GM12865 (cell line): ENCODE data around the gene UGT1A5.

Experiments
- DNase-seq: peaks from one replicate; pipeline ENCODE4 v3.0.0; 2010; ENCODE audit warnings: low read depth
- H3K4me3 ChIP-seq: 2 replicates; pipeline ENCODE4 v1.5.1; 2011; ENCODE audit warnings: mild to moderate bottlenecking, low read depth, low read length, control low read depth
- TF ChIP-seq, protein P1 (sequence below): IDR thresholded peaks from 2 replicates; pipeline ENCODE4 v1.5.1; 2011; ENCODE audit warnings: low read length, control low read depth, low read depth, inconsistent platforms; ENCODE audit not compliant: insufficient read depth; ENCODE audit errors: missing control alignments

UGT1A5 gene

DNA sequence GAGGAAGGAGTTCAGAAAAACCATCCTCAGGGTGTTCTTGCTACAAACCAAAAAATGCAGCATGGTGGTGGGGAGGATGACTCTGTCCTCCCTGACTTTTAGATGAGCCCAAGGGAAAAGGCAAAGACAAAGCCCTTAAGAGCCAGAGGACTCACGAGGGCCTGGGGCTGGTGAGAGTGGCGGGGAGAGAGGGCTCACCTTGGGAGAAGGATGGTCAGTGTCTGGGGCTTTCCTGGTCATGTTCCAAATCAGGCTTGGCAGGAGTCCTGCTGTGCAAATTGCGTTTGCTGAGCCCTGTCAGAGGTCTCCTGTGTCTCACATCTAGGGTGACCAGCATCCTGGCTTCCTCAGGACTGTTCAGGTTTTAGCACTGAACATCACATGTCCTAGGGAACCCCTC is 52.1 kb downstream of the UGT1A5 start:
- no peak overlapping the region for H3K4me3 ChIP-seq
- TF ChIP-seq, protein P1, sequence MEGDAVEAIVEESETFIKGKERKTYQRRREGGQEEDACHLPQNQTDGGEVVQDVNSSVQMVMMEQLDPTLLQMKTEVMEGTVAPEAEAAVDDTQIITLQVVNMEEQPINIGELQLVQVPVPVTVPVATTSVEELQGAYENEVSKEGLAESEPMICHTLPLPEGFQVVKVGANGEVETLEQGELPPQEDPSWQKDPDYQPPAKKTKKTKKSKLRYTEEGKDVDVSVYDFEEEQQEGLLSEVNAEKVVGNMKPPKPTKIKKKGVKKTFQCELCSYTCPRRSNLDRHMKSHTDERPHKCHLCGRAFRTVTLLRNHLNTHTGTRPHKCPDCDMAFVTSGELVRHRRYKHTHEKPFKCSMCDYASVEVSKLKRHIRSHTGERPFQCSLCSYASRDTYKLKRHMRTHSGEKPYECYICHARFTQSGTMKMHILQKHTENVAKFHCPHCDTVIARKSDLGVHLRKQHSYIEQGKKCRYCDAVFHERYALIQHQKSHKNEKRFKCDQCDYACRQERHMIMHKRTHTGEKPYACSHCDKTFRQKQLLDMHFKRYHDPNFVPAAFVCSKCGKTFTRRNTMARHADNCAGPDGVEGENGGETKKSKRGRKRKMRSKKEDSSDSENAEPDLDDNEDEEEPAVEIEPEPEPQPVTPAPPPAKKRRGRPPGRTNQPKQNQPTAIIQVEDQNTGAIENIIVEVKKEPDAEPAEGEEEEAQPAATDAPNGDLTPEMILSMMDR, result no peak
- DNase-seq, result no peak

DNA sequence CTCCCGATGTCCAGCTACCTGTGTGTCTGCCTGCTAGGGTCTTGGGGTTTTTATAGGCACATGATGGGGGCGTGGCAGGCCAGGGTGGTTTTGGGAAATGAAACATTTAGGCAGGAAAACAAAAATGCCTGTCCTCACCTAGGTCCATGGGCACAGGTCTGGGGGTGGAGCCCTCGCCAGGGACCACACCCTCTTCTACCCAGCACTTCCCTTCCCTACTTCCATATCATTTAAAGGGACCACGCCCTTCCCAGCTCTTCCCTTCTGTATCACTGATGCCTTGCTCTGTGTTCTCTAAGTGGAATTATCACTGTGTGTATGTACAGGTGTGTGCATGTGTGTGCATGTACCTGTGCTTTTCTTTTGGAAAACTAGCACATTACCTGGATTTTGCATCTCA is 53.7 kb downstream of the UGT1A5 start:
- H3K4me3 ChIP-seq, result no peak overlapping the region
- TF ChIP-seq, protein P1, result no peak
- DNase-seq, result no peak

DNA sequence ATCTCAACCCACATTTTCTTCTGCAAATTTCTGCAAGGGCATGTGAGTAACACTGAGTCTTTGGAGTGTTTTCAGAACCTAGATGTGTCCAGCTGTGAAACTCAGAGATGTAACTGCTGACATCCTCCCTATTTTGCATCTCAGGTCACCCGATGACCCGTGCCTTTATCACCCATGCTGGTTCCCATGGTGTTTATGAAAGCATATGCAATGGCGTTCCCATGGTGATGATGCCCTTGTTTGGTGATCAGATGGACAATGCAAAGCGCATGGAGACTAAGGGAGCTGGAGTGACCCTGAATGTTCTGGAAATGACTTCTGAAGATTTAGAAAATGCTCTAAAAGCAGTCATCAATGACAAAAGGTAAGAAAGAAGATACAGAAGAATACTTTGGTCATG is 55.4 kb downstream of the UGT1A5 start:
- TF ChIP-seq, protein P1, result no peak
- no peak overlapping the region for H3K4me3 ChIP-seq
- no peak for DNase-seq

DNA sequence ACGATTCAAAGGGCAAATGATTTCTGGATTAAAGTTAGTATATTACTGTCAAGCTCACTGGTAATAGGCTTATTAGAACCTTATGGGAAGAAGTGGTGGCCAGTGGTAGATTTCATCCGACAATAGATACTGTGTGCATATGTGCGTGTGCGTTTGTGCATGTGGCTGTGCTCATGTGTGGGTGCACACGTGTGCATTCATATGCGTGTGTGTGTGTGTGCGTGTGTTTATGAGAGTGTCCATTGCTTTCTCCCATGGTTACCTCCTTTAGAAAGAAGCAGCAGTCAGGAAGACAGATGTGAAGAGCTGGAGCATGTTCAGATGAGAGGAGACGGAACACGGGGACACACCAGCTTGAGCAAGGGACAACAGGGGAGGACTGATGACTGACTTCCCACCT is 56.6 kb downstream of the UGT1A5 start:
- TF ChIP-seq, protein P1, result no peak
- H3K4me3 ChIP-seq, result no peak overlapping the region
- DNase-seq, result no peak

DNA sequence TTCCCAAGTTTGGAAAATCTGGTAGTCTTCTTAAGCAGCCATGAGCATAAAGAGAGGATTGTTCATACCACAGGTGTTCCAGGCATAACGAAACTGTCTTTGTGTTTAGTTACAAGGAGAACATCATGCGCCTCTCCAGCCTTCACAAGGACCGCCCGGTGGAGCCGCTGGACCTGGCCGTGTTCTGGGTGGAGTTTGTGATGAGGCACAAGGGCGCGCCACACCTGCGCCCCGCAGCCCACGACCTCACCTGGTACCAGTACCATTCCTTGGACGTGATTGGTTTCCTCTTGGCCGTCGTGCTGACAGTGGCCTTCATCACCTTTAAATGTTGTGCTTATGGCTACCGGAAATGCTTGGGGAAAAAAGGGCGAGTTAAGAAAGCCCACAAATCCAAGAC is 59.4 kb downstream of the UGT1A5 start:
- TF ChIP-seq, protein P1, result no peak
- no peak overlapping the region for H3K4me3 ChIP-seq
- DNase-seq, result no peak

DNA sequence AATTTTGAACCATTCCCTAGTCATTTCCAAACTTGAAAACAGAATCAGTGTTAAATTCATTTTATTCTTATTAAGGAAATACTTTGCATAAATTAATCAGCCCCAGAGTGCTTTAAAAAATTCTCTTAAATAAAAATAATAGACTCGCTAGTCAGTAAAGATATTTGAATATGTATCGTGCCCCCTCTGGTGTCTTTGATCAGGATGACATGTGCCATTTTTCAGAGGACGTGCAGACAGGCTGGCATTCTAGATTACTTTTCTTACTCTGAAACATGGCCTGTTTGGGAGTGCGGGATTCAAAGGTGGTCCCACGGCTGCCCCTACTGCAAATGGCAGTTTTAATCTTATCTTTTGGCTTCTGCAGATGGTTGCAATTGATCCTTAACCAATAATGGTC is 59.9 kb downstream of the UGT1A5 start:
- H3K4me3 ChIP-seq, result no peak overlapping the region
- no peak for DNase-seq
- TF ChIP-seq, protein P1, result no peak

DNA sequence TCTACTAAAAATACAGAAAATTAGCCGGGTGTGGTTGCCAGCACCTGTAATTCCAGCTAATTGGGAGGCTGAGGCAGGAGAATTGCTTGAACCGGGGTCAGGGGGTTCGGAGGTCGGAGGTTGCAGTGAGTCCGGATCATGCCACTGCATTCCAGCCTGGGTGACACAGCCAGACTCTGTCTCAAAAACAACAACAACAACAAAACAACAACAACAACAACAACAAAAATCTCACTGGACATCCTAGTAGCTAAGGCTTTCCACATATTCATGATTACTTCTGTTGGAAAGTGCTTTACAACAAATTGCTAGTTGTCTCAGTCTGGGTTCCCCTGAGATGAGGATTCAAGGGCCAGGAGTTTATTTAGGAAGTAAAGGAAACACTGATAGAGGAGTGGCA is 61.1 kb downstream of the UGT1A5 start:
- TF ChIP-seq, protein P1, result no peak
- no peak overlapping the region for H3K4me3 ChIP-seq
- no peak for DNase-seq
